NCI-H446 (cell line): ENCODE results near the gene COA4.

Experiments
- DNase-seq, 2 experiments: peaks; one replicate each; lab custom pipeline; 2025; lab: John Stamatoyannopoulos, UW

The COA4 gene

GRCh38 chr11:73862986-73863385 is 13.7 kb downstream of the COA4 start:
- no peak for DNase-seq

DNA sequence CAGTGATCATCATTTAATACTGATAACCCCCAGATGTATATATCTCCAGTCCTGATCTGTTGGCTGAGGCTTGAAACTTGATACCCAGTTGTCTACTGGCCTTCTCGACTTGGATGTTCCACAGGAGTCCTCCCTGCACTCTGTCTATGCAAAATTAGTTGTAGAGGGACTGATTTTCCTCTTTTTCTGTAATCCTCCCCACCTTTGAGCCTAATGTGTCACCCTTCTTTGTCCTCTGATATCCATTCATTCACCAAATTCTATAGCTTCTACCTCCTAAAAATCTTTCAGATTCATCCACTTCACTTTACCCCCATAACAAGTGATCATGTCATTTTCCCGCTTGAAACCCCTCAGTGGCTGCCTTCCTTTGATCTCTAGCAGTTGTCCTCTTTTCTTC is 16.4 kb downstream of the COA4 start:
- DNase-seq: no peak

- DNase-seq: no peak
Observed at GRCh38 chr11:73859671-73860070, 17.0 kb downstream of the COA4 start.

DNA sequence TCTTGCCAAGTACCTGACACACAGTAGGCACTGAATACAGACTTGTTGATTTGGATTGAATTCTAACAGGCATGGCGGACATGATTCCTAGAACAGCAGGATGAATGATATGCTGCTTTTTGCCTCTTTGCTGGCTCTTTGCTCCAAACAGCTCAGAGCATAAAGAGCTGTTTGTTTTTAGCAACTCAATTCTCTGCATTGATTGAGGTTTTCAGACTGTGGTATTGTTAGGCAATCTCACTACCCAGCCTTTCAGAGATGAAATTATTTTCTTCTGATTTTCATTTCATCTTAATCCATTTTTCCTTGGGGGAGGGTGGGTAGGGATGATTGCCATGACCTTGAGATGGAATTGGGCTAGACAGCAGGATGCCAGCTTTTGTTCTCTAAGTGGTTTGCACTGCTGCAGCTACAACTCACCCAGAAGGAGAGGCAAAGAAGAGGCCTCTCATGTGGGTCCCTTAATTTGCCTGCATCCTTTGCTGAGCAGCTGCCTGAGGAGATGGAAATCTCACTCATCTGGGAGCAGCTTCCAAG is 20.5 kb downstream of the COA4 start:
- no peak for DNase-seq

DNA sequence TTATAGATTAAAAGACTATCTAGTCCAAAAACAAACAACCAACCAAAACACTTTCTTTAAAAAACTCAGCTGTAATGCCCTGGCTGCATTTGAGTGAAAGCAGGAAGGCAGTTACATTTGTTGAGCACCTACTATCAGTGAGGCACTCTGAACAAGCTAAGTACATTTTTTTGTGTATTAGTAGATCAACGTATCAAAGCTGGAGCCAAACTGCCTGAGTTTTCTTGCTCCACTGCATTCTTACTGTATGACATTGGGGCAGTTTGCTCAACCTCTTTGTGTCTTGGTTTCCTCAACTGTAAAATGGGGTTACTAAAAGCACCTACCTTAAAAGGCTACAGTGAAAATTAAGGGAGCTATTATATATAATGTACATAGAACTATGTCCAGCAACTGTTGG is 22.0 kb downstream of the COA4 start:
- no peak for DNase-seq

GRCh38 chr11:73852049-73852448 is 24.6 kb downstream of the COA4 start:
- no peak for DNase-seq

DNA sequence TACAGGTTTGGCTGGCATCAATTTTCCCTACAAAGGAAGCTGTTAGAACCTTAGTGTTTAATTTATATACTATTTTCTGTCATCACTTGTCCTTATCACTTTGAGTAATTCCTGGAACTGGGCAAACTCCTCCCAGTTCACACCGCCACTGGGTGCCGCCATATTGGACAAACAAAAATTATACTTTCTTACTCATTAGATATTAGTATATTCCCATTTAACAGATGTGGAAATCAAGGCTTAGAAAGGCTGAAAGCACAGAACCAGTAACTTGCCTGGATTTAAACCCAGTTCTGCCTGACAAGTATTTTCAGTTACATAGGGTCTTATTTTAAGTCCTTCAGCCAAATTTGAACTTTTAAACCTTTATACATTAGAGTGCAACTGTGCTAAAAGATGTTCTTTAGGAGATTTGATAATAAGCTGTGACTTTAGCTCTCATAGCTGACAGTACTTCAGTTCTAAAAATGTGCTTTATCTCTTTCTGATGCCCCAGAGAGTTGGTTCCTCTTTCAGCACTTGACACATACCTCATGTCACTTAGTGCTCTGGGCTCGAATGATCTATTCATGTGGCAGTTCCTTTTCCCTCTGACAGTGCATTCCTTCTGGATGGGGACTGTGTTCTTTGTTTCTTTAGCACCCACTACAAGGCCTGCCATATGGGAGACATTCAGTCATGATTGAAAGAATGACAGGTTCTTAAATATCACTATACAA is 25.4 kb downstream of the COA4 start:
- no peak for DNase-seq

DNA sequence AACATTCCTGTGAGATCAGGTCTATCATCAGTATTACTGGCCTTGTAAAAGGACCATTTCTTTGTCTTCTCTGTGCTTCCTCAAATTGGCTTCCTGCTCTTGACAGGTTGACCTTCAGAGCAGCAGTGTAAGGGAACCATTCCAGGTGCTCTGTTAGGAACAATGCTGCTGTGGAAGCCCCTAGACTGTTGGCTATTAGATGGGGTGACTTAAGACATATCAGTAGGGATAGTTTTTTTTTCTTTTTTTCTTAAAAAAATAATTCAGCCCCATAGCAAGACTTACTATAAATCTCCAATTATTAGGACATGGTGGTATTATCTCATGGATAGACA is 37.6 kb downstream of the COA4 start:
- DNase-seq: no peak

GRCh38 chr11:73838443-73839122 is 38.1 kb downstream of the COA4 start:
- no peak for DNase-seq

DNA sequence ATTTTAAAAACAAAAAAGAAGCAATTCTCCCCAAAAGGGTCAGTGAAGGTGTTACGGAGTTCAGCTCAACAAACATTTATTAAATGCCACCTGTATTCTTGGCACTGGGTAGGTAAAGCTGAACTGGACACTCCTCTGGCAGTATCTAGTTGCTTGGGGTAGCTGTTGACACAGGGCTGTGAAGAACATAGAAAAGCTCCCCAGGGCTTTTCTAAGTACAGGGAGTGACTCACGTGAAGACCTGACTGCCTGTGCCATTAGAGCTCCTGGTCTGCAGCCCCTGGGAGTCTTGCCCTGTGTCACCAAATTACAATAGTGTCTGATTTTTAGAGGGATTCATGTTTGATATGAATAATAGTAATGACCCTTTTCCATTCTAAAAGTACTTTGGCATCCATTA is 43.6 kb downstream of the COA4 start:
- DNase-seq: no peak

GRCh38 chr11:73830261-73830660 is 46.4 kb downstream of the COA4 start:
- DNase-seq: no peak
